Activated T-cell treated with anti-CD3 and anti-CD28 coated beads, Interleukin-2, amount 50 U/mL, for 48 hours (primary cell): ENCODE data around the gene OR4F17.
"Not testable (repeated sequence)": the region's sequence is repeated elsewhere in the genome, so short reads cannot be mapped to it uniquely, and the experiment has no call there.

Experiments
- DNase-seq, 2 experiments: peaks; one replicate each; pipeline ENCODE4 v3.0.0-alpha.2; 2020

The OR4F17 gene

GRCh38 chr19:106804-107203, at the start of gene OR4F17:
OR4F17 (plus strand) TSS chr19:107104; CDS start chr19:110679, 3,575 bp downstream.
- not testable (repeated sequence) for DNase-seq

GRCh38 chr19:70793-71192, 36.1 kb upstream of the OR4F17 start:
- peak; percentile 65 to 78 for DNase-seq

- DNase-seq = not testable (repeated sequence)
Observed at GRCh38 chr19:82864-83263, 24.0 kb upstream of the OR4F17 start.

- not testable (repeated sequence) for DNase-seq
Observed at GRCh38 chr19:83626-84025, 23.3 kb upstream of the OR4F17 start.

- not testable (repeated sequence) for DNase-seq
Observed at GRCh38 chr19:90678-91077, 16.2 kb upstream of the OR4F17 start.

GRCh38 chr19:94794-95193, 12.1 kb upstream of the OR4F17 start:
- DNase-seq = not testable (repeated sequence)

GRCh38 chr19:97647-98046, 9.3 kb upstream of the OR4F17 start:
- DNase-seq = not testable (repeated sequence)

- DNase-seq = not testable (repeated sequence)
Observed at GRCh38 chr19:120443-121140, 13.7 kb downstream of the OR4F17 start.
